Inferior parietal cortex (tissue), 1 donor: ENCODE data around the gene APLN.

Experiments
- DNase-seq: peaks from one replicate; pipeline ENCODE4 v3.0.0-alpha.2; 2016; ENCODE audit errors: extremely low spot score

Gene APLN

GRCh38 chrX:129596077-129596476, 58.7 kb downstream of the APLN start:
- DNase-seq, result no peak
